Measurements from ENCODE around the gene ANO1.
"Not testable (repeated sequence)": the region's sequence is repeated elsewhere in the genome, so short reads cannot be mapped to it uniquely, and the experiment has no call there.

Gene ANO1

GRCh38 chr11:70078095-70078780 lies at the start of gene ANO1:
ANO1 (plus strand) TSS chr11:70078317; CDS start chr11:70078607, 290 bp downstream.
- peak; percentile 63 for DNase-seq

- no peak for DNase-seq
These were observed 48.8 kb upstream of the ANO1 start for GRCh38 chr11:70029115-70029860.

- peak; percentile 45 for DNase-seq
These were observed 48.2 kb upstream of the ANO1 start for GRCh38 chr11:70029861-70030380.

GRCh38 chr11:70030412-70030811 lies 47.7 kb upstream of the ANO1 start:
- no peak for DNase-seq

GRCh38 chr11:70031631-70032469 lies 46.3 kb upstream of the ANO1 start:
- DNase-seq: no peak

GRCh38 chr11:70032470-70032795 lies 45.7 kb upstream of the ANO1 start:
- DNase-seq: no peak

- no peak for DNase-seq
These were observed 45.0 kb upstream of the ANO1 start for GRCh38 chr11:70032943-70033710.

- no peak for DNase-seq
These were observed 44.4 kb upstream of the ANO1 start for GRCh38 chr11:70033711-70034070.

- DNase-seq: no peak
These were observed 43.3 kb upstream of the ANO1 start for GRCh38 chr11:70034740-70035365.

GRCh38 chr11:70035665-70036064 lies 42.5 kb upstream of the ANO1 start:
- DNase-seq: not testable (repeated sequence)

- no peak for DNase-seq
These were observed 40.9 kb upstream of the ANO1 start for GRCh38 chr11:70036971-70037882.

- no peak for DNase-seq
These were observed 39.9 kb upstream of the ANO1 start for GRCh38 chr11:70038034-70038834.

GRCh38 chr11:70040452-70040851 lies 37.7 kb upstream of the ANO1 start:
- no peak for DNase-seq

GRCh38 chr11:70040869-70041501 lies 37.1 kb upstream of the ANO1 start:
- no peak for DNase-seq

- no peak for DNase-seq
These were observed 34.6 kb upstream of the ANO1 start for GRCh38 chr11:70043482-70043881.

GRCh38 chr11:70046089-70046488 lies 32.0 kb upstream of the ANO1 start:
- no peak for DNase-seq

GRCh38 chr11:70048279-70049024 lies 29.7 kb upstream of the ANO1 start:
- DNase-seq: no peak

- no peak for DNase-seq
These were observed 29.1 kb upstream of the ANO1 start for GRCh38 chr11:70049045-70049444.

GRCh38 chr11:70050243-70050642 lies 27.9 kb upstream of the ANO1 start:
- DNase-seq: no peak

Data from right hindlimb (tissue), 1 donor.